Lung (tissue), 12 donors: ENCODE data around the gene VOPP1. TPM values are rescaled to one million over a fixed set of nuclear protein-coding genes. Genes with fewer than 3 reads are reported as not detected.
A peak's percentile ranks its signal among the peaks of the same experiment; 100 is the strongest.

Experiments
- ATAC-seq: fragments of 200-7000 bp; cut with Tn5 transposase; one replicate; pipeline ENCODE4 v1.9.1; 2020; ENCODE audit warnings: moderate number of reproducible peaks; ENCODE audit not compliant: insufficient read depth, low FRiP score
- DNase-seq, 3 donors: peaks; one replicate each; pipeline ENCODE4 v3.0.0-alpha.2; 2013 to 2017
- H3K27ac ChIP-seq, 2 donors: one replicate each; pipeline ENCODE4 v1.5.1; 2013; ENCODE audit warnings: mild to moderate bottlenecking in 2 of 2, moderate library complexity in 2 of 2, control low read depth in 1 of 2, inconsistent platforms in 1 of 2, low read depth in 1 of 2, low read length in 1 of 2
- H3K27me3 ChIP-seq, 3 donors: one replicate each; pipeline ENCODE4 v1.5.1; 2013; ENCODE audit warnings: low read length in 2 of 3; ENCODE audit not compliant: control insufficient read depth in 3 of 3, insufficient read depth in 3 of 3
- H3K36me3 ChIP-seq, 4 donors: one replicate each; pipeline ENCODE4 v1.5.1; 2013; ENCODE audit warnings: low read length in 4 of 4, mild to moderate bottlenecking in 1 of 4, moderate library complexity in 1 of 4; ENCODE audit not compliant: control insufficient read depth in 4 of 4, insufficient read depth in 4 of 4
- H3K4me1 ChIP-seq, 5 donors: one replicate each; pipeline ENCODE4 v1.5.1; 2013; ENCODE audit warnings: low read length in 5 of 5, mild to moderate bottlenecking in 2 of 5, moderate library complexity in 1 of 5; ENCODE audit not compliant: control insufficient read depth in 5 of 5, insufficient read depth in 5 of 5
- H3K4me3 ChIP-seq: one replicate; pipeline ENCODE4 v1.5.1; 2013; ENCODE audit warnings: mild to moderate bottlenecking, control low read depth, moderate library complexity
- H3K9ac ChIP-seq, 2 donors: one replicate each; pipeline ENCODE4 v1.5.1; 2013; ENCODE audit warnings: low read length in 2 of 2, control low read depth in 1 of 2; ENCODE audit not compliant: insufficient read depth in 1 of 2
- H3K9me3 ChIP-seq, 4 donors: one replicate each; pipeline ENCODE4 v1.5.1; 2013; ENCODE audit warnings: low read length in 3 of 4, mild to moderate bottlenecking in 1 of 4, moderate library complexity in 1 of 4; ENCODE audit not compliant: control insufficient read depth in 4 of 4, insufficient read depth in 3 of 4
- CTCF ChIP-seq: IDR thresholded peaks from 2 replicates; pipeline ENCODE4 v1.5.1; 2012; ENCODE audit warnings: mild to moderate bottlenecking; ENCODE audit errors: control extremely low read depth, extremely low read depth
- WGBS, 2 donors: extraction: QIAGEN DNeasy Blood & Tissue Kit; methylation state at CpG; one replicate each; pipeline ENCODE4 v1.1.7; 2013; 5-methylcytosine and 5-hydroxymethylcytosine counted together
- polyA plus RNA-seq, 2 donors: library from polyadenylated mRNA; stranded (reverse); fragments of 200-250 nt; gene quantifications; one replicate each; pipeline ENCODE4 v1.2.1, GENCODE V29; 2013
- total RNA-seq, 2 donors: library from RNA; depleted of rRNA in 1 of 2; stranded (reverse); fragments of >200 nt in 1 of 2; gene quantifications; one replicate each; pipeline ENCODE4 v1.2.1, GENCODE V29; 2014 to 2021
- donor health status: control.
- donor health status: control.
- donor health status: Bipolar disorder and iron deficiency.
- donor health status: healthy.
- donor health status: DM: yes; HTN: yes; CAD: no.

Gene VOPP1
- total and polyA plus RNA-seq, 4 donors, result 25.8 to 64.0 (median 38.0) TPM

GRCh38 chr7:55569797-55570196, 2.5 kb downstream of the VOPP1 start:
- H3K36me3 ChIP-seq, result peaks cover 0 to 2% (median 0%) of the 10 kb centered on the region in 4 donors
- DNase-seq, result no peak
- no peaks in the 10 kb centered on the region for H3K9me3 ChIP-seq
- TF ChIP-seq CTCF, result no peak
- peaks cover 5 to 22% (median 8%) of the 10 kb centered on the region in 5 donors for H3K4me1 ChIP-seq
- WGBS, 2 donors, result 63 to 81% methylated on average over 4 of the region's 4 CpGs
- no peaks in the 10 kb centered on the region for H3K27me3 ChIP-seq
- no peak overlapping the region for H3K9ac ChIP-seq
- H3K27ac ChIP-seq, result no peak overlapping the region
- no peak overlapping the region for H3K4me3 ChIP-seq
- no peak for ATAC-seq

GRCh38 chr7:55569269-55569663, 3.0 kb downstream of the VOPP1 start:
- WGBS, 2 donors, result 40 to 60% methylated on average over 7 of the region's 7 CpGs
- peak overlapping the region in 1 of 2 donors; percentile 42 for H3K27ac ChIP-seq

GRCh38 chr7:55568613-55569268, 3.6 kb downstream of the VOPP1 start:
- Histone ChIP-seq H3K9me3 (no peaks in the 10 kb centered on the region), H3K36me3 (peaks cover 0 to 2% (median 0%) of the 10 kb centered on the region in 4 donors), H3K4me1 (peaks cover 3 to 22% (median 8%) of the 10 kb centered on the region in 5 donors), H3K4me3 (no peak overlapping the region), H3K27me3 (no peaks in the 10 kb centered on the region), H3K9ac (no peak overlapping the region), H3K27ac (peak overlapping the region in 1 of 2 donors; percentile 42)
- TF ChIP-seq CTCF, result no peak
- ATAC-seq (no peak), DNase-seq (no peak)
- WGBS, 2 donors, result 62 to 80% methylated on average over 4 of the region's 4 CpGs

More at GRCh38 chr7:55569269-55569663, 3.0 kb downstream of the VOPP1 start:
- Histone ChIP-seq H3K27me3 (no peaks in the 10 kb centered on the region), H3K9me3 (no peaks in the 10 kb centered on the region), H3K4me3 (no peak overlapping the region), H3K4me1 (peaks cover 5 to 22% (median 8%) of the 10 kb centered on the region in 5 donors), H3K9ac (no peak overlapping the region), H3K36me3 (peaks cover 0 to 2% (median 0%) of the 10 kb centered on the region in 4 donors)
- no peak for ATAC-seq
- no peak for DNase-seq
- TF ChIP-seq CTCF, result no peak

GRCh38 chr7:55567571-55567970, 4.7 kb downstream of the VOPP1 start:
- whole genome bisulfite sequencing, 2 donors, result 59 to 89% methylated on average over 3 of the region's 3 CpGs
- no peak for DNase-seq
- Histone ChIP-seq H3K27me3 (no peaks in the 10 kb centered on the region), H3K9ac (no peak overlapping the region), H3K9me3 (no peaks in the 10 kb centered on the region), H3K4me1 (peaks cover 0 to 11% (median 6%) of the 10 kb centered on the region in 5 donors), H3K27ac (no peak overlapping the region), H3K4me3 (no peak overlapping the region), H3K36me3 (peaks cover 0 to 2% (median 0%) of the 10 kb centered on the region in 4 donors)
- no peak for ATAC-seq
- no peak for TF ChIP-seq CTCF
